H9 (cell line): ENCODE results near the gene TPM2. TPM values are rescaled to one million over a fixed set of nuclear protein-coding genes. Genes with fewer than 3 reads are reported as not detected.
A peak's percentile ranks its signal among the peaks of the same experiment; 100 is the strongest.

Source experiments
- DNase-seq: peaks from one replicate; pipeline ENCODE4 v3.0.0-alpha.2; 2017
- H2AFZ ChIP-seq: one replicate; pipeline ENCODE4 v1.6.1; 2013; ENCODE audit warnings: mild to moderate bottlenecking, low read length, control low read depth, moderate library complexity
- H2AK5ac ChIP-seq: 2 replicates; pipeline ENCODE4 v1.6.1; 2013; ENCODE audit warnings: low read length, control low read depth, mixed read lengths; ENCODE audit not compliant: insufficient read length
- H2BK120ac ChIP-seq: one replicate; pipeline ENCODE4 v1.6.1; 2013; ENCODE audit warnings: low read depth, mild to moderate bottlenecking, low read length, control low read depth, inconsistent platforms; ENCODE audit not compliant: poor library complexity, severe bottlenecking
- H2BK12ac ChIP-seq: 2 replicates; pipeline ENCODE4 v1.6.1; 2013; ENCODE audit warnings: low read length, control low read depth, mixed read lengths, low read depth; ENCODE audit not compliant: insufficient read length
- H2BK15ac ChIP-seq: 2 replicates; pipeline ENCODE4 v1.6.1; 2013; ENCODE audit warnings: low read depth, low read length, control low read depth
- H2BK20ac ChIP-seq: one replicate; pipeline ENCODE4 v1.6.1; 2013; ENCODE audit warnings: low read depth, mild to moderate bottlenecking, low read length, control low read depth, inconsistent platforms; ENCODE audit not compliant: poor library complexity, severe bottlenecking
- H2BK5ac ChIP-seq: 2 replicates; pipeline ENCODE4 v1.6.1; 2013; ENCODE audit warnings: low read length, control low read depth, mixed read lengths; ENCODE audit not compliant: insufficient read length
- H3K14ac ChIP-seq: 2 replicates; pipeline ENCODE4 v1.6.1; 2013; ENCODE audit warnings: low read length, control low read depth; ENCODE audit not compliant: insufficient read depth
- H3K18ac ChIP-seq: 2 replicates; pipeline ENCODE4 v1.6.1; 2013; ENCODE audit warnings: low read depth, mild to moderate bottlenecking, mixed read lengths, low read length, control low read depth; ENCODE audit not compliant: insufficient read length
- H3K23ac ChIP-seq: 2 replicates; pipeline ENCODE4 v1.6.1; 2013; ENCODE audit warnings: low read length, control low read depth, mixed read lengths, low read depth; ENCODE audit not compliant: insufficient read length
- H3K23me2 ChIP-seq: 2 replicates; pipeline ENCODE4 v1.6.1; 2013; ENCODE audit warnings: low read depth, mild to moderate bottlenecking, mixed read lengths, low read length, control low read depth; ENCODE audit not compliant: insufficient read length, poor library complexity, severe bottlenecking
- H3K27ac ChIP-seq: 2 replicates; pipeline ENCODE4 v1.5.1; 2013; ENCODE audit warnings: low read length, control low read depth, mixed read lengths, low read depth; ENCODE audit not compliant: insufficient read length
- H3K27me3 ChIP-seq: 2 replicates; pipeline ENCODE4 v1.6.1; 2013; ENCODE audit warnings: low read length, control low read depth, inconsistent platforms; ENCODE audit not compliant: insufficient read depth
- H3K4ac ChIP-seq: 2 replicates; pipeline ENCODE4 v1.6.1; 2013; ENCODE audit warnings: low read depth, mild to moderate bottlenecking, control low read depth, inconsistent platforms, low read length, moderate library complexity
- H3K4me1 ChIP-seq: 2 replicates; pipeline ENCODE4 v1.6.1; 2013; ENCODE audit warnings: low read length, control low read depth, inconsistent platforms; ENCODE audit not compliant: insufficient read depth
- H3K4me2 ChIP-seq: 2 replicates; pipeline ENCODE4 v1.6.1; 2013; ENCODE audit warnings: low read length, control low read depth, mixed read lengths; ENCODE audit not compliant: insufficient read length, insufficient read depth
- H3K56ac ChIP-seq: 2 replicates; pipeline ENCODE4 v1.6.1; 2013; ENCODE audit warnings: low read depth, mild to moderate bottlenecking, mixed read lengths, low read length, control low read depth; ENCODE audit not compliant: insufficient read length
- H3K79me1 ChIP-seq: 2 replicates; pipeline ENCODE4 v1.6.1; 2013; ENCODE audit warnings: low read depth, mild to moderate bottlenecking, moderate library complexity, low read length, control low read depth, inconsistent platforms; ENCODE audit not compliant: insufficient read depth, poor library complexity, severe bottlenecking
- H3K79me2 ChIP-seq: 2 replicates; pipeline ENCODE4 v1.6.1; 2013; ENCODE audit warnings: low read length, control low read depth, inconsistent platforms; ENCODE audit not compliant: insufficient read depth
- H3K9ac ChIP-seq: 2 replicates; pipeline ENCODE4 v1.6.1; 2013; ENCODE audit warnings: low read length, control low read depth, mixed read lengths; ENCODE audit not compliant: insufficient read length; ENCODE audit errors: extremely low read depth
- H3K9me3 ChIP-seq: one replicate; pipeline ENCODE4 v1.6.1; 2013; ENCODE audit warnings: low read depth, low read length, inconsistent platforms; ENCODE audit not compliant: control insufficient read depth
- H3T11ph ChIP-seq: one replicate; pipeline ENCODE4 v1.6.1; 2013; ENCODE audit warnings: mild to moderate bottlenecking, low read length, control low read depth, inconsistent platforms
- H4K20me1 ChIP-seq: one replicate; pipeline ENCODE4 v1.6.1; 2013; ENCODE audit not compliant: control insufficient read depth, insufficient read length, insufficient read depth
- H4K5ac ChIP-seq: 2 replicates; pipeline ENCODE4 v1.6.1; 2013; ENCODE audit warnings: low read depth, mild to moderate bottlenecking, mixed read lengths, low read length, control low read depth; ENCODE audit not compliant: insufficient read length
- H4K8ac ChIP-seq: replicated peaks from 2 replicates; pipeline ENCODE4 v1.6.1; 2013; ENCODE audit warnings: low read length, control low read depth, mixed read lengths, low read depth; ENCODE audit not compliant: insufficient read length
- H4K91ac ChIP-seq: 2 replicates; pipeline ENCODE4 v1.6.1; 2013; ENCODE audit warnings: low read depth, mild to moderate bottlenecking, moderate library complexity, mixed read lengths, low read length, control low read depth; ENCODE audit not compliant: insufficient read length
- H3K27ac Mint-ChIP-seq, 3 experiments: 2 replicates in 2 of 3; 3 replicates in 1 of 3; pipeline ENCODE4 v1.8.0; 2020 to 2021; ENCODE audit warnings: mixed read lengths in 3 of 3, mild to moderate bottlenecking in 1 of 3, moderate library complexity in 1 of 3
- H3K27me3 Mint-ChIP-seq: 2 replicates; pipeline ENCODE4 v1.8.0; 2021; ENCODE audit warnings: low read depth, mild to moderate bottlenecking, moderate library complexity, mixed read lengths
- H3K36me3 Mint-ChIP-seq, 3 experiments: 2 replicates in 2 of 3; 3 replicates in 1 of 3; pipeline ENCODE4 v1.8.0; 2020 to 2021; ENCODE audit warnings: low read depth in 3 of 3, mixed read lengths in 3 of 3; ENCODE audit not compliant: insufficient read depth in 1 of 3
- H3K4me1 Mint-ChIP-seq, 2 experiments: 2 replicates each; pipeline ENCODE4 v1.8.0; 2020; ENCODE audit warnings: mixed read lengths in 2 of 2
- H3K4me3 Mint-ChIP-seq, 2 experiments: 2 replicates in 1 of 2; 3 replicates in 1 of 2; pipeline ENCODE4 v1.8.0; 2020 to 2021; ENCODE audit warnings: mild to moderate bottlenecking in 2 of 2, mixed read lengths in 2 of 2, moderate library complexity in 1 of 2
- H3K9me3 Mint-ChIP-seq, 2 experiments: 2 replicates in 1 of 2; 3 replicates in 1 of 2; pipeline ENCODE4 v1.8.0; 2020; ENCODE audit warnings: mild to moderate bottlenecking in 2 of 2, mixed read lengths in 2 of 2, moderate library complexity in 1 of 2
- WGBS: extraction: QIAGEN DNeasy Blood & Tissue Kit; methylation state at CpG from one replicate; pipeline ENCODE4 v1.1.7; 2013; ENCODE audit warnings: missing lambda C conversion rate, low lambda C conversion rate, mixed read lengths; ENCODE audit not compliant: insufficient read length; ENCODE audit errors: extremely low coverage; 5-methylcytosine and 5-hydroxymethylcytosine counted together
- total RNA-seq: library from RNA; stranded (reverse); gene quantifications from 2 replicates; pipeline ENCODE4 v1.2.1, GENCODE V29; 2021
- TF ChIP-seq, protein P1 (sequence below): fragments of 200-600 bp; sonication (generic); conservative IDR thresholded peaks from 3 replicates; pipeline ENCODE4 v1.8.0; 2021; ENCODE audit warnings: antibody characterized with exemption, mild to moderate bottlenecking

TPM2 gene
- total RNA-seq, 1 experiment from 2014 or later = 225 TPM

GRCh38 chr9:35675732-35676392, 13.9 kb downstream of the TPM2 start:
- Histone ChIP-seq H3K9me3 (no peaks in the 10 kb centered on the region), H3K79me2 (no peaks in the 10 kb centered on the region), H2AFZ (no peak overlapping the region), H3K56ac (no peak overlapping the region), H4K91ac (no peak overlapping the region), H3K18ac (peak overlapping the region; percentile 86), H3T11ph (no peak overlapping the region), H3K14ac (peak overlapping the region; percentile 84), H2BK5ac (no peak overlapping the region), H3K23ac (no peak overlapping the region), H4K5ac (no peak overlapping the region), H3K4me2 (peak overlapping the region; percentile 58), H3K27me3 (peaks cover 3% of the 10 kb centered on the region; the same call in 1 of the 2 replicates), H2AK5ac (no peak overlapping the region), H2BK15ac (no peak overlapping the region), H3K23me2 (no peaks in the 10 kb centered on the region), H2BK120ac (no peak overlapping the region), H4K8ac (no peak overlapping the region), H3K79me1 (no peaks in the 10 kb centered on the region), H3K4ac (no peak overlapping the region; the same call in 1 of the 2 replicates), H3K27ac (no peak overlapping the region), H2BK12ac (no peak overlapping the region), H4K20me1 (no peaks in the 10 kb centered on the region), H2BK20ac (no peak overlapping the region), H3K4me1 (no peaks in the 10 kb centered on the region; the same call in 1 of the 2 replicates), H3K9ac (peak overlapping the region; percentile 25)
- H3K27me3 Mint-ChIP-seq = peaks cover 35% of the 10 kb centered on the region
- TF ChIP-seq, protein P1, sequence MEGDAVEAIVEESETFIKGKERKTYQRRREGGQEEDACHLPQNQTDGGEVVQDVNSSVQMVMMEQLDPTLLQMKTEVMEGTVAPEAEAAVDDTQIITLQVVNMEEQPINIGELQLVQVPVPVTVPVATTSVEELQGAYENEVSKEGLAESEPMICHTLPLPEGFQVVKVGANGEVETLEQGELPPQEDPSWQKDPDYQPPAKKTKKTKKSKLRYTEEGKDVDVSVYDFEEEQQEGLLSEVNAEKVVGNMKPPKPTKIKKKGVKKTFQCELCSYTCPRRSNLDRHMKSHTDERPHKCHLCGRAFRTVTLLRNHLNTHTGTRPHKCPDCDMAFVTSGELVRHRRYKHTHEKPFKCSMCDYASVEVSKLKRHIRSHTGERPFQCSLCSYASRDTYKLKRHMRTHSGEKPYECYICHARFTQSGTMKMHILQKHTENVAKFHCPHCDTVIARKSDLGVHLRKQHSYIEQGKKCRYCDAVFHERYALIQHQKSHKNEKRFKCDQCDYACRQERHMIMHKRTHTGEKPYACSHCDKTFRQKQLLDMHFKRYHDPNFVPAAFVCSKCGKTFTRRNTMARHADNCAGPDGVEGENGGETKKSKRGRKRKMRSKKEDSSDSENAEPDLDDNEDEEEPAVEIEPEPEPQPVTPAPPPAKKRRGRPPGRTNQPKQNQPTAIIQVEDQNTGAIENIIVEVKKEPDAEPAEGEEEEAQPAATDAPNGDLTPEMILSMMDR = peak; percentile 21; the same call in 2 of the 3 replicates
- no peaks in the 10 kb centered on the region; a peak in 1 of 7 replicates for H3K36me3 Mint-ChIP-seq
- no CpG with 5 or more reads among the region's 51 CpGs for WGBS
- peak; percentile 93 for DNase-seq
- H3K9me3 Mint-ChIP-seq = no peaks in the 10 kb centered on the region
- peak overlapping the region; percentile 70 to 82 for H3K4me3 Mint-ChIP-seq
- H3K4me1 Mint-ChIP-seq = peaks cover 10 to 26% of the 10 kb centered on the region in 2 experiments
- H3K27ac Mint-ChIP-seq = no peak overlapping the region
